GM12892 (cell line): ENCODE results near the gene LAMC2.

ENCODE experiments used
- DNase-seq: peaks from one replicate; pipeline ENCODE4 v3.0.0; 2011; ENCODE audit not compliant: insufficient read length
- FAIRE-seq: peaks from 2 replicates; lab custom pipeline; 2011; peaks lifted over from hg19 to GRCh38; lab: Jason Lieb, UNC
- POLR2A ChIP-seq: IDR thresholded peaks from 2 replicates; pipeline ENCODE4 v1.6.1; 2011; ENCODE audit warnings: low read depth, low read length, control low read depth
- POLR2AphosphoS5 ChIP-seq: IDR thresholded peaks from 2 replicates; pipeline ENCODE4 v1.6.1; 2011; ENCODE audit warnings: low read depth, low read length, control low read depth
- TAF1 ChIP-seq: IDR thresholded peaks from 2 replicates; pipeline ENCODE4 v1.6.1; 2011; ENCODE audit warnings: low read depth, mild to moderate bottlenecking, control low read depth, low read length, borderline replicate concordance

LAMC2 gene

DNA sequence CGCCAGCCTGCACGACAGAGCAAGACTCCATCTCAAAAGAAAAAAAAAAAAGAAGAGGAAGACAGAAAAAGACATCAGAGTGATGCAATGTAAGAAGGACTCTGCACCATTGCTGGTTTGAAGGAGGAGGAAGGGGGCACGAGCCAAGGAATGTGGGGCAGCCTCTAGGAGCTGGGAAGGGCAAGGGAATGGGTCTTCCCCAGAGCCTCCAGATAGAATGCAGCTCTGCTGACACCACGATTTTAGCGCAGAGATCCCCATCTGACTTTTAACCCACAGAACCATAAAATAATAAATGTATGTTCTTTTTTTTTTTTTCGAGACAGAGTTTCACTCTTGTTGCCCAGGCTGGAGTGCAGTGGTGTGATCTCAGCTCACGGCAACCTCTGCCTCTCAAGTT, 33.9 kb upstream of the LAMC2 start:
- no peak for FAIRE-seq
- TF ChIP-seq POLR2A (no peak), POLR2AphosphoS5 (no peak), TAF1 (no peak)
- DNase-seq: no peak

DNA sequence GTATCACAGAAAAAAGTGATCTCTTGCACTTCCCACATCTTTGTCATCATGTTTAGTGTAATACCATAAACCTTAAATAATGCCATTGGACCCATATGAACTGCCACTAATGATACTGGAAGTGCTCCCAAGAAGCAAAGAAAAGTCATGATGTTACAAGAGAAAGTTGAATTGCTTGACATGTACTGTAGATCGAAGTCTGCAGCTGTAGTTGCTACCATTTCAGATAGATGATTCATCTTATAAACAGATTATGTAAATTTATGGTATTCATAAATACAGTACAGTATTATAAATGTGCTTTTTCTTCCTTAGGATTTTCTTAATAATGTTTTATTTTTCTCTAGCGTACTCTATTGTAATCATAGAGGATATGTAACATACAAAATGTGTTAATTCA, 30.1 kb upstream of the LAMC2 start:
- TF ChIP-seq POLR2A (no peak), TAF1 (no peak), POLR2AphosphoS5 (no peak)
- DNase-seq (no peak), FAIRE-seq (no peak)

DNA sequence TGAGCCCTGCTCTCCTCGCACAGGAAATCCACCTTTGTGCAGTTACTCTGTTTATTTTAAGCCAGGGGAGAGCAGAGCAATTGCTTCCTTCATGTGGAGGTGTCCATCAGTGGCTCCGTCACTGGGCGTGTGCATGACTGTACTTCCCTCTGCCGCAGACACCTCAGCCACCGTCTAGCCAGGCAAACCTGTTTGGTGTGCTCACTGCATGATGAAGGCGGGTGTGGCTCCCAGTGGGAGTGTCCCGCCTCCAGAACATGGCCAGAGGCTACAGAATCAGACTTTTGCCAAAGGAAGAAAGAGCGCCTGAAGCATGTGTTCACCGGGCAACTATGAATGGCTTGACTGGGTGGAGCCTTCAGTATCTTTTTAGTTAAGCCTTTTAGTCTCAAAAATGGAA, 26.1 kb upstream of the LAMC2 start:
- no peak for DNase-seq
- FAIRE-seq: no peak
- no peak for TF ChIP-seq TAF1
- TF ChIP-seq POLR2AphosphoS5: no peak
- no peak for TF ChIP-seq POLR2A

DNA sequence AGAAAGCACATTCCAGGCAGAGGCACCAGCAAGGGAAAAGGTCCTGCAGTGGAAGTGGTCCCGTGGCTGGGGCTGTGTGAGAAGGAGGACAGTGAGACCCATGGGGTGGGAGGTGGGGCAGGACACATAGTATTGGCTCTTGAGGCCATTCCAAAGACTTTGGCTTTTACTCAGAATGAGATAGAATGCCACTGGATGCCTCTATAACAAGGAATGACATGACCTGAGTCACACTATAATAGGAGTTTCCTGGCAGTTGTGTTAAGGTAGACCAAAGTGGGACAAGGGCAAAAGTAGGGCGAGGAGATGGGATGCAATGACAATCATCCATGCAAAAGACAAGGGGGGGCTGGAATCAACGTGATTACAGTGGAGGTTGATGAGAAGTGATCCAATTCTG, 24.7 kb upstream of the LAMC2 start:
- no peak for TF ChIP-seq POLR2AphosphoS5
- TF ChIP-seq POLR2A: no peak
- no peak for TF ChIP-seq TAF1
- FAIRE-seq: no peak
- no peak for DNase-seq

DNA sequence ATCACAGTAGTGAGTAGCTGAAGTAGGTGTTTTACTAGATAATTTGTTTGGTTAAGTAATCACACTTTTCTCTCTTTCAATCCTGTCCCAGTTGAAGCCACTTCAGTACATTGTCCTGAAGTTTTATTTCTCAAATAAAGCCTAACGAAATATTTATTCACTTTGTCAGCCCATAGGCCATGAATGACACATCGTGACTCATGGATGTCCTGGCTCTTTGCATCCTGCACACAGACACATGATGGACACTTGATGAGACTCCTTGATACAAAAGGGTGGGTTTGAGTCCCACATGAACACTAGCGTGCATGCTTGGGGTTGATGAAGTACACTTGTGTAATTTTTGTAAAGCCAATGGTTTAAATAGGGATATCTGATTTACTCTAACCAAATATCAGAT, 22.7 kb upstream of the LAMC2 start:
- FAIRE-seq: no peak
- TF ChIP-seq TAF1 (no peak), POLR2A (no peak), POLR2AphosphoS5 (no peak)
- no peak for DNase-seq

DNA sequence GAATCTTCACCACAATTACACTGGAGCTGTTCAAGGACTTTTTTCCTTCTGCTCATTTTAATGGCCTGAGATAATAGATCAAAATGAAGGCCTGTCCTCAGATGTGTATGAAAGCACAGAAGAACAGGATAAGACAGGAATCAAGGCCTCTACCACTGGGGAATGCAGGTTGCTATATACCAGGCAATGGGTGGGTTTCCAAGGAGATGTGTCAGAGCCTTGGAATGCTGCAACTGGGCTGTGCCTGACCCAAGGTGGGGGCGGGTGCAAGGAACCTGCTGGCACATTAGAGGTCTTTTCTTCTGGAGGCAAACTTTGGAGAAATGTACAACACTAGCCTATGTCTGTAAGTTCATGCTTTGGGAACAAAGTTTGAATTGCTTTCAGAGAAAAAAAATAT, 21.7 kb upstream of the LAMC2 start:
- TF ChIP-seq TAF1: no peak
- FAIRE-seq (no peak), DNase-seq (no peak)

DNA sequence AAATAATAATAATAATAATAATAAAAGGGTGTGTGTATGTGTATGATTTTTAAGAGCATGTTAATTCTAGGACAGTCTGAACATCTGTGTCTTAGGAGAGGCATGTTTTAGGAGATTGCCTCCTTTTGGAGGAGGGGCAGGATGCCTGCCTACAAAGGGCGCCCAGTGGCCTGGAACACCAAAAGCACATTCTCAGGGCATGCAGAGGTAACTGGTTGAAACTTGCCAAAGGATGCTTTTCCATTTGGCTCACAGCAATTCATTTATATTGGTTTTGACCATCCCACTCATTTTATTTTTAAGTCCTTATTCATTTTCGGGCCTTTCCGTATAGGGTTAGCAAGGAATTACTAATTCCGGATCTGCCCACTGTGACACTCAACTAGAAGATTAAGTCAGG, 21.1 kb upstream of the LAMC2 start:
- TF ChIP-seq POLR2A (no peak), TAF1 (no peak), POLR2AphosphoS5 (no peak)
- FAIRE-seq (no peak), DNase-seq (no peak)

DNA sequence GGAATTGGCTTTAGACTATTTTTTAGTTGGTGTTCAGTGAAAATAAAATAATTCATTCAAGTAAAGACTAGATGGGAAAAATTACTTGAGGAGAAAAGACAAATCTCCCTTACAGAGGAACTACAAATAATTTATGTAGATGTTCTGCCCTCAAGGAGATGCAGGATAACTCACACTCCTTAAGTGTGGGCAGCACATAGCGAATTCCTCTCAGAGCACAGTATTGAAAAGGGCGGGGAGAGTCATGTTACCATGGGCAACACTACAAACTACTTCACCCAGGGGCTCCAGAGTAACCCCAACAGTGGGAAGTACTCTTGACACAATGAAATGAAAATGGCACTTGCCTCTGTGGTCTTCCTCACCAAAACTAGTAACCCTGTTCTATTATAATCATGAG, 20.6 kb upstream of the LAMC2 start:
- DNase-seq (no peak), FAIRE-seq (no peak)
- TF ChIP-seq POLR2AphosphoS5 (no peak), TAF1 (no peak), POLR2A (no peak)

DNA sequence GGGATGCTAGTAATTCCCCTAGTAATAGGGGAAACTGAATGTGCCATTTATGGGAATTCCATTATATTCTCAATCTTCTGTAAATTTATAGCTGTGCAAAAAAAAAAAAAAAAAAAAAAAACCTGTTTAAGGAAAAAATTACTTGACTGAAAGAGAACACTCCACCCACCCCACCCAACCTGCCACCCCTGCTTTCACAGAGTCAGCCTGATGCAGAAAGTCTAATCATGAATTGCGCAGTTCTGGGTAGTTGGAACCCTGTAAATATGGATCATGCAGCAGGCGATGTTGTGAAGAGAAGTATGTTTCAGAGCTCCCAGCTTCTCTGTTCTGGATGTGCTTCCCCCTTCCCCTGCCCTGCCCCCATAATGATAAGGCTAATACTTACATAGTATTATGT, 19.6 kb upstream of the LAMC2 start:
- FAIRE-seq: no peak

DNA sequence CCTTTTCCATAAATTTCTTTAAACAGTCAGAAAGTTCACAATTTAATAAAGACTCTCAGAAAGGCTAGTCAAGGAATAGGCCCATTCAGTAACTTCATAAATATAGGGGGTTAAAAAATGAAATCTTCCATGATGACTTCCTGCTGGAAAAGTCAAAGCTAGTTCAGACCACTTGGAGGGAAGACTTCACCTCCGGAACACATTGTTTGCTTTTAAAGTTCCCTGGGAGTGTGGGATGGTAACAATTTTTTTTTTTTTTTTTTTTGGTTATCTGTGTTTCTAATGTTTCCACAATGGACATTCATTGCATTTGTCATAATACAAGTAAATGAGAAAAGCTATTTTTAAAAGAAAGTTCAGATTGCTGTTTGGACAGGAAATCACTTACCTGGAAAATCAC, 18.4 kb upstream of the LAMC2 start:
- TF ChIP-seq TAF1: no peak
- no peak for TF ChIP-seq POLR2A
- TF ChIP-seq POLR2AphosphoS5: no peak
- FAIRE-seq: no peak
- no peak for DNase-seq

More for the DNA sequence above, 19.6 kb upstream of the LAMC2 start:
- no peak for DNase-seq
- TF ChIP-seq POLR2A: no peak
- TF ChIP-seq TAF1: no peak
- no peak for TF ChIP-seq POLR2AphosphoS5

DNA sequence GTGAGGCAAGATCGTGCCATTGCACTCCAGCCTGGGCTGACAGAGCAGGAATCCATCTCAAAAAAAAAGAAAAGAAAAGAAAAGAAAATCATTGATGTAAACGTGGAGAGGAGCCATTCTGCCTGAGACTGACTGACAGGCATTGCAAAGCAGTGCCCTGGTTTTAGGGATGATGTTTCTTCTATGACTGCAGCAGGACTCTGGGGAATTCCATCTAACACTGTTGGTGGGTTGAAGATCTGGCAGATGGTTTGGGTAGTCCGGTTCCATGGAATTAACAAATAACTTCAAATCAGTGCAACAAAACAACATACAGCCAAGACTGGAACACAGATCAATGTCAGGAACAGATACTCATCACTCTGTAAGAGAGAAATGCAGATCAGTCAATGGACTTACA, 17.8 kb upstream of the LAMC2 start:
- TF ChIP-seq POLR2A (no peak), POLR2AphosphoS5 (no peak), TAF1 (no peak)
- FAIRE-seq (no peak), DNase-seq (no peak)

DNA sequence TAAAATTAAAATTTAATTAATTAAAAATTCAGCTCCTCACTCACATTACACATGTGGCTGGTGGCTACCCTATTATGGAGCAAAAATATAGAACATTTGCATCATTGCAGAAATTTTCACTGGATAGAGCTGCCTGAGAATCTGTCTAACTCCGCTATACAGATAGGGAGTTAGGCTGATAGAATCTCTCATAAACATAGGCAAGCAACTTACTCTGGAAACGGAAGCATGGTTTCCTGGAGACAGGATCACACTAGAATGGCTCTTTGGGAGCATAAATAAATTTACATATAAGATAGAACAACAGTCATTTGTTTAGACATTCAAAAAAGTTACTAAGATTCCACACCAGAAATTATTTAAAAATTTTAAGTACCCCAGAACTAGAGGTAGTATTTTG, 12.2 kb upstream of the LAMC2 start:
- TF ChIP-seq POLR2A (no peak), TAF1 (no peak), POLR2AphosphoS5 (no peak)
- no peak for DNase-seq
- FAIRE-seq: no peak

DNA sequence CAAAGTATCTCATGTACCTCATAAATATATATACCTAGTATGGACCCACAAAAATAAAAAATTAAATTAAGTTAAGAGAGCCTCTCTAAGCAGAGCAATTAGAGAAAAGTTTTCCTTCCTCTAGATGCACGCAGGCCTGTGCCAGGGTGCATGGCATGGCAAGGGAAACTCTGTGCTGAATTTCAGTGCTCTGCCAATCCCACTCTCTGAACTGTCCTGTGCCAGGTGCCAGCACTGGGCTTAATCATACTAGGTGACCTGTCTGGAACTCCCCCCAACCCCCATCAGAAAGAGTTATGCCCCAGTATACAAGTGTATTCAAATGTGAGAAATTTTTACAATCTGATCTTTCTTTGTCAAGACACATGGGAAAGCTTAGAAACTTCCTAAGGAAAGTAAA, 10.4 kb upstream of the LAMC2 start:
- no peak for FAIRE-seq
- TF ChIP-seq POLR2AphosphoS5: no peak
- TF ChIP-seq TAF1: no peak
- no peak for TF ChIP-seq POLR2A
- no peak for DNase-seq
